Ovary (tissue), 9 donors: Measurements from ENCODE around the gene DEAF1. TPM values are rescaled to one million over a fixed set of nuclear protein-coding genes. Genes with fewer than 3 reads are reported as not detected.

Experiments used
- DNase-seq, 5 donors: peaks; one replicate each; pipeline ENCODE4 v3.0.0-alpha.2; 2019 to 2020
- H3K27ac ChIP-seq, 2 donors: fragments of 200-600 bp; one replicate each; pipeline versions ENCODE4 v1.5.1 to v1.8.0; 2019 to 2022
- H3K27me3 ChIP-seq: fragments of 200-600 bp; one replicate; pipeline ENCODE4 v1.8.0; 2022
- H3K36me3 ChIP-seq: fragments of 200-600 bp; sonication (generic); one replicate; pipeline ENCODE4 v1.5.1; 2019
- H3K4me1 ChIP-seq: one replicate; pipeline ENCODE4 v1.8.1; 2013; ENCODE audit warnings: mild to moderate bottlenecking, moderate library complexity; ENCODE audit not compliant: insufficient read depth
- H3K4me3 ChIP-seq: fragments of 200-600 bp; sonication (generic); one replicate; pipeline ENCODE4 v1.5.1; 2017
- H3K9me3 ChIP-seq, 2 donors: fragments of 200-600 bp in 1 of 2; sonication (generic) in 1 of 2; one replicate each; pipeline versions ENCODE4 v1.5.1 to v1.8.1; 2013 to 2019; ENCODE audit warnings: mild to moderate bottlenecking in 1 of 2, moderate library complexity in 1 of 2
- CTCF ChIP-seq, 3 donors: fragments of 450-650 bp in 2 of 3; fragments of 200-600 bp in 1 of 3; IDR thresholded peaks; one replicate each; pipeline versions ENCODE4 v1.5.1 to v1.8.0; 2016 to 2022; ENCODE audit warnings: antibody characterized with exemption in 3 of 3, mild to moderate bottlenecking in 1 of 3
- EP300 ChIP-seq: sonication (generic); formaldehyde crosslinking; IDR thresholded peaks from one replicate; pipeline ENCODE4 v1.6.1; 2017; ENCODE audit warnings: antibody characterized with exemption
- POLR2A ChIP-seq: fragments of 450-650 bp; IDR thresholded peaks from one replicate; pipeline ENCODE4 v1.6.1; 2017; ENCODE audit warnings: antibody characterized with exemption, mild to moderate bottlenecking, moderate library complexity
- WGBS, 3 donors: extraction: QIAGEN DNeasy Blood & Tissue Kit in 1 of 3; methylation state at CpG; one replicate each; pipeline versions ENCODE4 v1.1.5 to v1.1.7; 2013 to 2017; 5-methylcytosine and 5-hydroxymethylcytosine counted together
- intact Hi-C, 4 donors: fragments of 100-400 bp; cut with DNase I; formaldehyde crosslinking; loops; one replicate each; pipeline versions ENCODE4 v1.11.0 to v1.15.1; 2022 to 2023
- polyA plus RNA-seq, 2 donors: library from polyadenylated mRNA; stranded (reverse); fragments of 200-250 nt in 1 of 2; fragments of 350-450 nt in 1 of 2; fragmentation: Illumina TruSeq in 1 of 2; extraction: RNeasy Lipid Tissue Mini Kit (QIAGEN cat#74804) in 1 of 2; gene quantifications; one replicate each; pipeline ENCODE4 v1.2.3, GENCODE V29; 2013 to 2014
- total RNA-seq, 7 donors: library from RNA; depleted of rRNA in 2 of 7; stranded (reverse); fragments of >200 nt in 2 of 7; fragmentation: NEBNext Ultra II Directional in 3 of 7; extraction: Animal tissue kit (Norgen Biotek cat#: 25700) in 3 of 7; gene quantifications; one replicate each; pipeline versions ENCODE4 v1.1.0 to v1.2.4, GENCODE V29; 2016 to 2023
- donor health status: DM: no; HTN: no; CAD: no; lungs with moderate emphysema.
- donor health status: DM: no; HTN: no; CAD: no.
- donor health status: Bipolar disorder and iron deficiency.
- donor health status: DM: yes; HTN: yes; CAD: no.
- donor health status: DM: no; HTN: no; CAD: no.
- donor health status: DM: yes; HTN: yes; CAD: no.

The DEAF1 gene
- total and polyA plus RNA-seq, 9 donors, result 10.2 to 43.4 (median 28.6) TPM

DNA sequence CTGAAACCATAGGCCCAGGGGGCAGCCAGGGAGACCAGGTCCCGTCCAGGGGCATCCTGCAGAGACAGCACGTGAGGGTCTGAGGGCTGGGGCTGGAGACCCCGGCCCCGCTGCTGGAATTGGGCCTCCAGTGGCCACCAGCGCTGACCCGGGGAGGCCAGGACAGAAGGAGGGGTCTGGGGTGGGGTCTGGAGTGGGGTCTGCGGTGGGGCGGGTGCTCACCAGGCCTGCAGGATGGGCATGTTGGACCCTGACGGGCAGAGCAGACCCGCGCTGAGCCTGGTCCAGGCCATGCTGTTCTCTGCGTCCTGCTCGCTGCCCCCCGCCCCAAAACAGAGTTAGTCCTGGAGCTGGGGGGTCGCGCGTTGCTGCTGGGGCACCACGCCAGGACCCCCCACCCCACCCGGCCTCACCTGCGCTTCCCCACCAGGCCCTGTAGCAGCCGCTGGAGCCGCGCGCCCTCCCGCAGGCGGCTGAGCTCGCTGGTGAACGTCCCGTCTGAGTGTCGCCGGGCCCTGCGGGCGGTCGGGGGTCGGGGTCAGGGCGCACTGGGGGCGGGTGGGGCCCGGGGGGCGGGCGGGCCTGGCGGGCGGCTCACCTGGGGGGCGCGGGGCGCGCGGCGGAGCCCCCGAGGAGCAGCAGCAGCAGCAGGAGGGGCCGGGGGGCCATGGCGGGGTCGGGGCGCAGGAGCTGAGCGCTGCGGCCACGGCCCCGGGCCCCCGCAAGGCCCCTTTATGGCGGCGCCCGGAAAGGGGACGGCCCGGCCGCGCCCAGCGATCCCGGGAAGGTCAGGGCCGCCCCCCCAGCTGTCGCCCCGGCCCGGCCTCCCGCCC, 68.3 kb downstream of the DEAF1 start, which contains the start of gene SCT:
Gene SCT, minus strand, starts transcription at position 707 of the 833 bp plus-strand sequence. Its CDS starts 38 bp downstream, at position 669.
- intact Hi-C loops, result no loop called here
- no peaks in the 10 kb centered on the region for H3K27me3 ChIP-seq
- H3K4me1 ChIP-seq, result peaks cover 5% of the 10 kb centered on the region
- TF ChIP-seq CTCF (IDR thresholded peaks at IDR 0.05) (no peak), EP300 (no peak), POLR2A (no peak)
- DNase-seq, result peak in 2 of 5 donors; percentile 19 to 43
- H3K36me3 ChIP-seq, result no peaks in the 10 kb centered on the region
- H3K4me3 ChIP-seq, result no peak within 1 kb of the TSS
- WGBS, 3 donors, result 13 to 25% (median 23%) methylated on average over 18 to 72 of the region's 72 CpGs
- no peaks in the 10 kb centered on the region for H3K9me3 ChIP-seq
- no peak within 1 kb of the TSS for H3K27ac ChIP-seq

GRCh38 chr11:625636-626268, 69.3 kb downstream of the DEAF1 start:
- Histone ChIP-seq H3K27ac (no peak overlapping the region), H3K4me1 (peaks cover 5% of the 10 kb centered on the region), H3K9me3 (no peaks in the 10 kb centered on the region), H3K4me3 (no peak overlapping the region), H3K27me3 (no peaks in the 10 kb centered on the region), H3K36me3 (no peaks in the 10 kb centered on the region)
- WGBS, 3 donors, result 83 to 86% (median 83%) methylated on average over 20 to 22 of the region's 22 CpGs
- DNase-seq, result peak in 1 of 5 donors; percentile 36
- intact Hi-C loops, result no loop called here
- TF ChIP-seq CTCF (IDR thresholded peaks at IDR 0.05) (no peak), POLR2A (no peak), EP300 (no peak)

DNA sequence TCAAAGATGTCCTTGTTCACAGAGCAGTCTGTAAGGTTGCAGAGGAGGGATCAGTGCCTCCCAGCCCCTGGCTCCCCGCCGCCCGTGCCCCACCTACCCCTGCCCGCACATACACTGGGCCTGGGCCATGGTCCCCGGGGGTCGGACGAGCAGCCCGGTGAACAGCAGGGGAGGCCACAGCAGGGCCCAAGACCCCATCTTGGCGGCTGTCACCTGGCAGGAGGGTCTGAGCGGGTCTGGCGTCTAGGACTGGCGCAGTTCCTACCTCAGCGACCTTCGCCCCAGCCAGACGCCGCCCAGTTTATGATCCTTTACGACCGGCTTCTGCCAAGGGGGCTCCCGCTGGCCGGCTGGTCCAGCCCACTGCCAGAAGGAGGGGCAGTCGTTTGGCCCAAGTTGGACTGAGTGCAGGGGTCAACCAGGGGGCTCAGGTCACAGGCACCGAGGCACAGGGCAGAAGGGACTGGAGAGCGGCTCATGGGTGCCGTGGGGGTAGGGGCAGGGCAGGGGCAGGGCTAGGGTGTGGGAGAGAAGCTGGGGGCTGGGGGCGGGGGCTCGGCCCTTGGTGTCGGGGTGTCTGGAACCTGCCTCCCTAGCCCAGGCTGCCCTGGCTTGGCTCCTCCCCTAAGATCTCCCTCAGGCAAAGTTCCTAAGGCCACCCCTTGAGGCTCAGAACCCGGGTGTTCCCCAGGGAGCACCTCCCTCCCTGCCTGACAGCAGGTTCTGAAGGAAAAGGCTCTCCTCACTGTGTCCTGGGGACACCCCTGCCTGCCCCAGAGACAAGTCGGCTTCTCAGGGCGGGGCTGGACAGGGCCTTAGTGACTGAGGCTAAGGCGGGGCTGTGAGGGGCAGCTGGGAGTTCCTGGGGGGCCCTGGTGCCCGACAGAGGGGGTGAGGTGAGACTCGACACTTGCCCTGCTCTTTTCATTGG, 70.1 kb downstream of the DEAF1 start, which contains the start of gene CDHR5:
Gene CDHR5, minus strand, starts transcription at position 251 of the 931 bp plus-strand sequence. Its CDS starts 53 bp downstream, at position 198.
- intact Hi-C loops, result no loop called here
- no peaks in the 10 kb centered on the region for H3K36me3 ChIP-seq
- WGBS, 3 donors, result 67 to 77% (median 69%) methylated on average over 19 to 33 of the region's 33 CpGs
- TF ChIP-seq EP300 (no peak), CTCF (IDR thresholded peaks at IDR 0.05) (no peak), POLR2A (no peak)
- H3K27me3 ChIP-seq, result no peaks in the 10 kb centered on the region
- no peak within 1 kb of the TSS for H3K4me3 ChIP-seq
- peak in 3 of 5 donors; percentile 23 to 36 (median 23) for DNase-seq
- H3K27ac ChIP-seq, result no peak within 1 kb of the TSS
- peaks cover 5% of the 10 kb centered on the region for H3K4me1 ChIP-seq
- no peaks in the 10 kb centered on the region for H3K9me3 ChIP-seq
